Neural progenitor cell (in vitro differentiated cells): ENCODE results near the gene SCAPER. TPM values are rescaled to one million over a fixed set of nuclear protein-coding genes. Genes with fewer than 3 reads are reported as not detected.

Experiments
- DNase-seq: peaks from one replicate; pipeline ENCODE4 v3.0.0-alpha.2; 2016; ENCODE audit warnings: low spot score
- H2AFZ ChIP-seq: fragments of 200-600 bp; sonication (generic); replicated peaks from 2 replicates; pipeline ENCODE4 v1.6.1; 2016; ENCODE audit warnings: antibody characterized with exemption
- H3F3A ChIP-seq: fragments of 200-600 bp; sonication (generic); 2 replicates; pipeline ENCODE4 v1.6.1; 2016; ENCODE audit warnings: antibody characterized with exemption, low read depth
- H3K27ac ChIP-seq: fragments of 200-600 bp; sonication (generic); 2 replicates; pipeline ENCODE4 v1.5.1; 2016; ENCODE audit warnings: mild to moderate bottlenecking
- H3K27me3 ChIP-seq: fragments of 200-600 bp; sonication (generic); 2 replicates; pipeline ENCODE4 v1.6.1; 2016; ENCODE audit warnings: mild to moderate bottlenecking, moderate library complexity
- H3K36me3 ChIP-seq: fragments of 200-600 bp; sonication (generic); 2 replicates; pipeline ENCODE4 v1.5.1; 2016
- H3K4me1 ChIP-seq: fragments of 200-600 bp; sonication (generic); 2 replicates; pipeline ENCODE4 v1.6.1; 2016; ENCODE audit warnings: mixed run types
- H3K4me2 ChIP-seq: fragments of 200-600 bp; sonication (generic); 2 replicates; pipeline ENCODE4 v1.6.1; 2016
- H3K4me3 ChIP-seq: fragments of 200-600 bp; sonication (generic); 2 replicates; pipeline ENCODE4 v1.5.1; 2016
- H3K79me2 ChIP-seq: fragments of 200-600 bp; sonication (generic); 2 replicates; pipeline ENCODE4 v1.6.1; 2016; ENCODE audit warnings: low read depth
- H3K9ac ChIP-seq: fragments of 200-600 bp; sonication (generic); 2 replicates; pipeline ENCODE4 v1.6.1; 2016
- H3K9me3 ChIP-seq: fragments of 200-600 bp; sonication (generic); 2 replicates; pipeline ENCODE4 v1.5.1; 2016; ENCODE audit warnings: low read depth
- H4K20me1 ChIP-seq: fragments of 200-600 bp; sonication (generic); 2 replicates; pipeline ENCODE4 v1.6.1; 2016; ENCODE audit warnings: low read depth
- H3K27ac Mint-ChIP-seq: 3 replicates; pipeline ENCODE4 v1.8.0; 2021; ENCODE audit warnings: mixed read lengths
- H3K27me3 Mint-ChIP-seq: 2 replicates; pipeline ENCODE4 v1.8.0; 2022; ENCODE audit warnings: low read depth, mild to moderate bottlenecking, inconsistent platforms, moderate library complexity, mixed read lengths; ENCODE audit not compliant: insufficient read depth
- H3K36me3 Mint-ChIP-seq: 3 replicates; pipeline ENCODE4 v1.8.0; 2021; ENCODE audit warnings: mixed read lengths
- H3K4me1 Mint-ChIP-seq: 3 replicates; pipeline ENCODE4 v1.8.0; 2021; ENCODE audit warnings: mixed read lengths
- H3K4me3 Mint-ChIP-seq: 3 replicates; pipeline ENCODE4 v1.8.0; 2021; ENCODE audit warnings: mild to moderate bottlenecking, moderate library complexity, mixed read lengths
- H3K9me3 Mint-ChIP-seq: 3 replicates; pipeline ENCODE4 v1.8.0; 2020; ENCODE audit warnings: mixed read lengths
- CTCF ChIP-seq: fragments of 200-600 bp; sonication (generic); IDR thresholded peaks from 2 replicates; pipeline ENCODE4 v1.5.1; 2017; ENCODE audit warnings: antibody characterized with exemption, mild to moderate bottlenecking
- EZH2 ChIP-seq: fragments of 200-600 bp; sonication (generic); IDR thresholded peaks from 2 replicates; pipeline ENCODE4 v1.6.1; 2017; ENCODE audit warnings: antibody characterized with exemption, mild to moderate bottlenecking, moderate library complexity
- EZH2phosphoT487 ChIP-seq: fragments of 200-600 bp; sonication (generic); IDR thresholded peaks from 2 replicates; pipeline ENCODE4 v1.6.1; 2017; ENCODE audit warnings: antibody characterized with exemption
- total RNA-seq: library from RNA; depleted of rRNA; stranded (reverse); fragments of >200 nt; gene quantifications from 2 replicates; pipeline ENCODE4 v1.2.3, GENCODE V29; 2015; ENCODE audit warnings: low replicate concordance

SCAPER gene
- total RNA-seq, 1 donor from 2014 or later = 20.4 TPM

GRCh38 chr15:76837474-76837873, 67.7 kb downstream of the SCAPER start:
- no peaks in the 10 kb centered on the region for H3F3A ChIP-seq
- no peak overlapping the region for H3K4me3 Mint-ChIP-seq

GRCh38 chr15:76829939-76830338, 75.2 kb downstream of the SCAPER start:
- no peaks in the 10 kb centered on the region for H3K27me3 Mint-ChIP-seq
- H3K9me3 Mint-ChIP-seq = peaks cover 19% of the 10 kb centered on the region
- H3K4me1 ChIP-seq = no peaks in the 10 kb centered on the region
- no peak for TF ChIP-seq CTCF
- no peak for TF ChIP-seq EZH2
- no peak for TF ChIP-seq EZH2phosphoT487
- H3K36me3 Mint-ChIP-seq = peaks cover 12% of the 10 kb centered on the region
- no peak overlapping the region for H2AFZ ChIP-seq
- no peak overlapping the region for H3K9ac ChIP-seq
- H4K20me1 ChIP-seq = no peaks in the 10 kb centered on the region
- H3K4me3 Mint-ChIP-seq = no peak overlapping the region
- no peaks in the 10 kb centered on the region for H3K79me2 ChIP-seq
- no peaks in the 10 kb centered on the region for H3K4me1 Mint-ChIP-seq
- no peaks in the 10 kb centered on the region for H3F3A ChIP-seq
- H3K27ac Mint-ChIP-seq = no peak overlapping the region
- H3K27ac ChIP-seq = no peak overlapping the region
- no peaks in the 10 kb centered on the region for H3K27me3 ChIP-seq
- H3K36me3 ChIP-seq = no peaks in the 10 kb centered on the region
- H3K9me3 ChIP-seq = no peaks in the 10 kb centered on the region
- no peak overlapping the region for H3K4me3 ChIP-seq
- H3K4me2 ChIP-seq = no peak overlapping the region
- DNase-seq = no peak

More at GRCh38 chr15:76837474-76837873, 67.7 kb downstream of the SCAPER start:
- H3K4me1 ChIP-seq = no peaks in the 10 kb centered on the region
- Mint-ChIP-seq H3K4me1 (no peaks in the 10 kb centered on the region), H3K27me3 (no peaks in the 10 kb centered on the region), H3K36me3 (peaks cover 14% of the 10 kb centered on the region), H3K27ac (no peak overlapping the region), H3K9me3 (peaks cover 21% of the 10 kb centered on the region)
- no peak overlapping the region for H3K27ac ChIP-seq
- no peaks in the 10 kb centered on the region for H3K79me2 ChIP-seq
- no peak overlapping the region for H3K4me2 ChIP-seq
- no peaks in the 10 kb centered on the region for H3K9me3 ChIP-seq
- H2AFZ ChIP-seq = no peak overlapping the region
- no peak for TF ChIP-seq EZH2phosphoT487
- no peak for TF ChIP-seq CTCF
- no peak for TF ChIP-seq EZH2
- no peak overlapping the region for H3K4me3 ChIP-seq
- no peaks in the 10 kb centered on the region for H3K27me3 ChIP-seq
- no peak overlapping the region for H3K9ac ChIP-seq
- H4K20me1 ChIP-seq = no peaks in the 10 kb centered on the region
- no peak for DNase-seq
- no peaks in the 10 kb centered on the region for H3K36me3 ChIP-seq

- H3K4me1 Mint-ChIP-seq = no peaks in the 10 kb centered on the region
- Histone ChIP-seq H3K9ac (no peak overlapping the region), H3K36me3 (no peaks in the 10 kb centered on the region), H3K4me1 (peaks cover 8% of the 10 kb centered on the region), H3F3A (no peaks in the 10 kb centered on the region), H3K27me3 (no peaks in the 10 kb centered on the region), H4K20me1 (no peaks in the 10 kb centered on the region), H3K27ac (no peak overlapping the region), H3K4me2 (no peak overlapping the region), H2AFZ (no peak overlapping the region), H3K4me3 (no peak overlapping the region), H3K79me2 (no peaks in the 10 kb centered on the region), H3K9me3 (no peaks in the 10 kb centered on the region)
- peaks cover 5% of the 10 kb centered on the region for H3K9me3 Mint-ChIP-seq
- TF ChIP-seq CTCF (no peak), EZH2 (no peak), EZH2phosphoT487 (no peak)
- no peak for DNase-seq
- H3K27me3 Mint-ChIP-seq = no peaks in the 10 kb centered on the region
- no peak overlapping the region for H3K4me3 Mint-ChIP-seq
- peaks cover 3% of the 10 kb centered on the region for H3K36me3 Mint-ChIP-seq
- no peak overlapping the region for H3K27ac Mint-ChIP-seq
Measured at GRCh38 chr15:76823890-76824289, 81.2 kb downstream of the SCAPER start.
